Heart right ventricle (tissue), 16 donors: ENCODE data around the gene CEBPE. TPM values are rescaled to one million over a fixed set of nuclear protein-coding genes. Genes with fewer than 3 reads are reported as not detected.

Experiments
- ATAC-seq, 8 donors: fragments of 200-7000 bp; cut with Tn5 transposase; one replicate each; pipeline ENCODE4 v1.9.1; 2020; ENCODE audit warnings: mild to moderate bottlenecking in 8 of 8, moderate library complexity in 8 of 8, moderate number of reproducible peaks in 1 of 8
- DNase-seq, 2 donors: peaks; one replicate each; pipeline ENCODE4 v3.0.0-alpha.2; 2020
- H3K27ac ChIP-seq, 10 donors: fragments of 200-600 bp; sonication (generic) in 2 of 10; one replicate each; pipeline versions ENCODE4 v1.5.0 to v1.8.0; 2020 to 2022; ENCODE audit warnings: mild to moderate bottlenecking in 3 of 10
- H3K27me3 ChIP-seq, 7 donors: fragments of 200-600 bp; one replicate each; pipeline ENCODE4 v1.8.0; 2021 to 2022; ENCODE audit warnings: mild to moderate bottlenecking in 2 of 7
- H3K36me3 ChIP-seq, 9 donors: fragments of 200-600 bp; sonication (generic) in 1 of 9; one replicate each; pipeline versions ENCODE4 v1.5.0 to v1.8.0; 2020 to 2022; ENCODE audit warnings: mild to moderate bottlenecking in 2 of 9
- H3K4me1 ChIP-seq, 9 donors: fragments of 200-600 bp; sonication (generic) in 1 of 9; one replicate each; pipeline versions ENCODE4 v1.5.0 to v1.8.0; 2020 to 2022; ENCODE audit warnings: mild to moderate bottlenecking in 4 of 9
- H3K4me3 ChIP-seq, 10 donors: fragments of 200-600 bp; sonication (generic) in 2 of 10; one replicate each; pipeline versions ENCODE4 v1.5.0 to v1.8.0; 2020 to 2022; ENCODE audit warnings: mild to moderate bottlenecking in 7 of 10, moderate library complexity in 2 of 10
- H3K9me3 ChIP-seq, 11 donors: fragments of 200-600 bp in 10 of 11; sonication (generic) in 2 of 11; one replicate each; pipeline versions ENCODE4 v1.5.0 to v1.8.0; 2013 to 2022; ENCODE audit warnings: mild to moderate bottlenecking in 2 of 11, control low read depth in 1 of 11, moderate library complexity in 1 of 11
- WGBS, 2 donors: extraction: QIAGEN DNeasy Blood & Tissue Kit; methylation state at CpG; one replicate each; pipeline ENCODE4 v1.1.7; 2013; ENCODE audit warnings: inconsistent platforms in 1 of 2; 5-methylcytosine and 5-hydroxymethylcytosine counted together
- intact Hi-C, 10 donors: fragments of 100-400 bp; cut with DNase I; formaldehyde crosslinking; loops; one replicate each; pipeline versions ENCODE4 v1.11.1 to v1.14.2; 2022
- polyA plus RNA-seq, 2 donors: library from polyadenylated mRNA; stranded (reverse); fragments of 200-250 nt; gene quantifications; one replicate each; pipeline ENCODE4 v1.2.3, GENCODE V29; 2013
- total RNA-seq, 10 donors: library from RNA; stranded (reverse); fragmentation: NEBNext Ultra II Directional in 3 of 10; extraction: Animal tissue kit (Norgen Biotek cat#: 25700) in 3 of 10; gene quantifications; one replicate each; pipeline versions ENCODE4 v1.2.1 to v1.2.4, GENCODE V29; 2021 to 2023
- TF ChIP-seq, protein P1 (sequence below), 9 donors: fragments of 200-600 bp; sonication (generic) in 2 of 9; IDR thresholded peaks; one replicate each; pipeline versions ENCODE4 v1.5.0 to v1.8.0; 2021 to 2022; ENCODE audit warnings: antibody characterized with exemption in 9 of 9, mild to moderate bottlenecking in 5 of 9, moderate library complexity in 1 of 9
- donor health status: Arrhythmogenic right ventricular cardiomyopathy.
- donor health status: ischemic (EF 13 %, LVEDD 7.1; RV severe dilation, severe dysfunction).
- donor health status: healthy with polysubstance abuse.
- donor health status: DM: no; HTN: yes; CAD: no.
- donor health status: DM: no; HTN: no; CAD: no.
- donor health status: ischemic (EF 25% LVEDD 6.9; RV normal size, moderate dysfunction).
- donor health status: ischemic (EF 25% LVEDD 5.7; RV mildly dilated, moderate dysfunction).
- donor health status: healthy.
- donor health status: DM: yes; HTN: yes; CAD: no.
- donor health status: Ischemic cardiomyopathy.
- donor health status: ischemic (EF 35%, LVEDD 5.7; RV mildly dilated, moderate dysfunction).
- donor health status: nonischemic (EF 11% LVEDD 7.7; RV severe dilation, severe dysfunction).
- donor health status: DM: yes; HTN: yes; CAD: no.
- donor health status: PGD.
- donor health status: ischemic (EF 29% LVEDD 5.4; RV normal size, mild dysfunction).
- donor health status: nonischemic (EF 23%, LVEDD 6.1; RV moderate dilation, normal function).

CEBPE gene
- total and polyA plus RNA-seq, 12 donors = 0.07 to 0.53 TPM; not detected in 10

DNA sequence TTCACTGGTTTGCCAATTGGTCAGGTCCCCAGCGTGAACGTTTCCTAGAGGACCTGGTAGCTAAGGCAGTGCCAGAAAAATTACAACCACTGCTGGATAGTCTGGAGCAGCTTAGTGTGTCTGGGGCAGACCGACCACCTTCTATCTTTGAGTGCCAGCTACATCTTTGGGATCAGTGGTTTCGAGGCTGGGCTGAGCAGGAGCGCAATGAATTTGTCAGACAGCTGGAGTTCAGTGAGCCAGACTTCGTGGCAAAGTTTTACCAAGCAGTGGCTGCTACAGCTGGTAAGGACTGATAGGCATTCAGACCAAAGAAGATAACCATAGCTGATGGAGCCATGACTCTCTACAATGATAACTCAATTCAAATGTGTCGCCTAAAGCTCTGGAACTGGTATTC is 21.3 kb downstream of the CEBPE start:
- Histone ChIP-seq H3K4me3 (no peak overlapping the region), H3K9me3 (no peaks in the 10 kb centered on the region), H3K4me1 (peaks cover 8 to 49% (median 38%) of the 10 kb centered on the region in 9 donors), H3K27ac (no peak overlapping the region), H3K27me3 (no peaks in the 10 kb centered on the region), H3K36me3 (peaks cover 0 to 33% (median 16%) of the 10 kb centered on the region in 9 donors)
- TF ChIP-seq, protein P1, sequence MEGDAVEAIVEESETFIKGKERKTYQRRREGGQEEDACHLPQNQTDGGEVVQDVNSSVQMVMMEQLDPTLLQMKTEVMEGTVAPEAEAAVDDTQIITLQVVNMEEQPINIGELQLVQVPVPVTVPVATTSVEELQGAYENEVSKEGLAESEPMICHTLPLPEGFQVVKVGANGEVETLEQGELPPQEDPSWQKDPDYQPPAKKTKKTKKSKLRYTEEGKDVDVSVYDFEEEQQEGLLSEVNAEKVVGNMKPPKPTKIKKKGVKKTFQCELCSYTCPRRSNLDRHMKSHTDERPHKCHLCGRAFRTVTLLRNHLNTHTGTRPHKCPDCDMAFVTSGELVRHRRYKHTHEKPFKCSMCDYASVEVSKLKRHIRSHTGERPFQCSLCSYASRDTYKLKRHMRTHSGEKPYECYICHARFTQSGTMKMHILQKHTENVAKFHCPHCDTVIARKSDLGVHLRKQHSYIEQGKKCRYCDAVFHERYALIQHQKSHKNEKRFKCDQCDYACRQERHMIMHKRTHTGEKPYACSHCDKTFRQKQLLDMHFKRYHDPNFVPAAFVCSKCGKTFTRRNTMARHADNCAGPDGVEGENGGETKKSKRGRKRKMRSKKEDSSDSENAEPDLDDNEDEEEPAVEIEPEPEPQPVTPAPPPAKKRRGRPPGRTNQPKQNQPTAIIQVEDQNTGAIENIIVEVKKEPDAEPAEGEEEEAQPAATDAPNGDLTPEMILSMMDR (IDR thresholded peaks at IDR 0.05) = no peak
- no peak for DNase-seq
- 77 to 80% methylated on average over 7 of the region's 7 CpGs for WGBS, 2 donors
- ATAC-seq = no peak
- intact Hi-C loops = loop anchor here in 1 of 10 donors (5.0 kb wide), 1 partner anchor 850 kb away; no protein-coding TSS in a partner anchor

DNA sequence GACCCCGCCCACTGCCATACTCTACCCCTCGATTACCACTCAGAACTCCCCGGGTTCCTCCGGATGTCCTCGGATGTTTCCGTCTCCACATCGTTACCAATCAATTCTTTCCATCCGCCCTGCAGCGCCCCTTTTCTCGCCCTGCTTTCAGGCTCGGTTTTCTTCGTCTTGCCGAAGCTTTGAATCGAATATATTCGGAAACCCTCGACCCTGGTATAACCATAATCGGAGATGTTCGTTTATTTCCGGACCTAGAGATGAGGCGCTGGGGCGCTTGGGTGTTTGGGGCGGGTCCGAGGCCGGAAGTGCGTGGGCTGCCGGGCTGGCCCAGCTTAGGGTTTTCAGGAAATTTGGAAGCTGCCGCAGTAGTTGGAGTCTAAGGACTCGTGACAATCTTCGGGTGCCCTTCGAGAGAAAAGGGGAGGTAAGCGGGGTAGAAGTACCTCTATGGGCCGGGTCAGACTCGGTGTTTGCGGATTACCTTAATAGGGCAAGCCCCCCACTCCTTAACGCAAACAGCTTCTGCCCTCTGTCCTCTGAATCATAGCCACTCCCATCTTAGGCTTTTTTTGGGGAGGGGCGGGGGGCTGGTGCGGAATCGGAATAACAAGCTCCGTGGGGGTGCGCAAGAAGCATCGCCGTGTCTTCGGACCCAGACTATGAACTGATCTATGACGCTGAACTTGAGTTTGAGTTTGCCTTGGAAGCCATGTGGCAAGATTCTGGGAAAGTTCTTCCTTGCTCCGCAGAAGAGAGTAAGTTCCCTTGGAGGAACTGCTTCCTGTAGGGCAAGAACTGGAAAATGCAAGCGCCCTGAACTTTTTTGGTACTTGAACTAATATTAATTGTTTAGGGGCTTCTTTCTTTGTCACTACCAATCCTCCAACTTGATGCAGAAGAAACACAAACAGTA is 23.6 kb downstream of the CEBPE start, which contains the start of gene C14orf119:
Gene C14orf119, plus strand, starts transcription at position 310 of the 913 bp plus-strand sequence. CDS start 2,154 bp downstream, outside the sequence.
- peak; percentile 94 to 97 (median 96) for ATAC-seq
- intact Hi-C loops = loop anchor here in 2 of 10 donors (2.0 to 5.0 kb wide), 2 partner anchors 25 to 852 kb away; no protein-coding TSS in a partner anchor
- H3K4me1 ChIP-seq = peaks cover 8 to 62% (median 49%) of the 10 kb centered on the region in 9 donors

DNA sequence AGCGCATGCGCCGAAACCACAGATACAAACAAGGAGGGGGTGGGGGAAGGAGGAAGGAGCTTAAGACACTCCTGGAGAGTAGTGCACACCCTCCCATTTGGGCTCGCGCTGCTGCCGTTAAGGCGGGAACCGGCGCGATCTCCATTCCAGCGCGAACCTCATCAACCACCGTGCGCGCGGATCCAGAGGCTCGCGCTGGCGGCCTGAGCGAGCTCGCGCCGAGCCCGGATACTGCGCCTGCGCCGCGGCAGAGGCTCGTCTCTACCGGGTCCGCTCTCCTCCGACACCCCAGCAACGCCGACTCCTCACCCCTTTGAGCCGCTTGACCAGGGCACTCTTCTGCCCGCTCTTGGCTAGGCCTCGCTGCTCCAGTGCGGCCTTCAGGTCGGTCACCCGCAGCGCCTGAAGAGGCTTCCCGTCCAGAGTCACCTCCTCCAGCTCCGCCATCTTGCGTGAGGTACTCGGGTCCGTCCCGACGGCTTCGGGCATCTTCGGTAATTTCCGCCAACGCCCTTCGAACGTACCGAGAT is 24.3 kb downstream of the CEBPE start, which contains the start of gene ACIN1:
Gene ACIN1, minus strand, starts transcription at position 471 of the 530 bp plus-strand sequence. Its CDS starts 24 bp downstream, at position 447.
- H3K9me3 ChIP-seq = no peaks in the 10 kb centered on the region
- WGBS, 2 donors = 0% methylated on average over 55 of the region's 55 CpGs
- peak; percentile 81 to 99 for DNase-seq
- peaks cover 0 to 63% (median 37%) of the 10 kb centered on the region in 9 donors for H3K36me3 ChIP-seq
- H3K4me3 ChIP-seq = peak within 1 kb of the TSS; percentile 66 to 97 (median 76)
- peaks cover 8 to 67% (median 50%) of the 10 kb centered on the region in 9 donors for H3K4me1 ChIP-seq
- peak; percentile 59 to 77 (median 66) for ATAC-seq
- intact Hi-C loops = loop anchor here in 2 of 10 donors (1.0 to 5.0 kb wide), 3 partner anchors 23 to 853 kb away; no protein-coding TSS in a partner anchor
- H3K27ac ChIP-seq = peak within 1 kb of the TSS; percentile 92 to 99 (median 96)
- no peaks in the 10 kb centered on the region for H3K27me3 ChIP-seq
- TF ChIP-seq, protein P1 (IDR thresholded peaks at IDR 0.05) = no peak

More for the DNA sequence above, 23.6 kb downstream of the CEBPE start, which contains the start of gene C14orf119:
- WGBS, 2 donors = 0% methylated on average over 46 of the region's 46 CpGs
- peaks cover 0 to 56% (median 29%) of the 10 kb centered on the region in 9 donors for H3K36me3 ChIP-seq
- TF ChIP-seq, protein P1 (IDR thresholded peaks at IDR 0.05) = no peak
- peak within 1 kb of the TSS; percentile 66 to 97 (median 76) for H3K4me3 ChIP-seq
- DNase-seq = peak; percentile 34 to 100
- H3K27me3 ChIP-seq = no peaks in the 10 kb centered on the region
- H3K27ac ChIP-seq = peak within 1 kb of the TSS; percentile 92 to 99 (median 96)
- H3K9me3 ChIP-seq = no peaks in the 10 kb centered on the region
